GM18526 (cell line): ENCODE measurements around the gene SIK3.

Experiments used
- POLR2A ChIP-seq: IDR thresholded peaks from 3 replicates; pipeline ENCODE4 v1.6.1; 2011; ENCODE audit not compliant: insufficient read length; ENCODE audit errors: extremely low read depth

SIK3 gene

DNA sequence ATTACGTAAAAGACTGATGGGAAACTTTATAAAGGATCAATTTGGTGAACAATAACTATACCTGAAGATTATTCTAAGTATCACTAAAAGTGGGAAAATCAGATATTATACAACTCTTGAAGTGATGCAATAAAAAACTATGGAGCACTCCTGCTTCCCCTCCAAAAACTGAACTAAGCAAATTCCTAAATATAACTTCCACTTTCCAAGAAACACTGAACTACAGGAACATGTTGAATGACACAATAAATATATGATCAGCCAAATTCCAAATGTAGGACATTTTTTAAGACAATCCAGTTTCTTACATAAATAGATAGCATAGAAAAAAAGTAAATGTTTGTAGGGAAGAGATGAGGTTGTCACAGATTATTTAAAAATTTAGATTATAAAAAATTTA lies 158.7 kb downstream of the SIK3 start:
- TF ChIP-seq POLR2A: no peak

DNA sequence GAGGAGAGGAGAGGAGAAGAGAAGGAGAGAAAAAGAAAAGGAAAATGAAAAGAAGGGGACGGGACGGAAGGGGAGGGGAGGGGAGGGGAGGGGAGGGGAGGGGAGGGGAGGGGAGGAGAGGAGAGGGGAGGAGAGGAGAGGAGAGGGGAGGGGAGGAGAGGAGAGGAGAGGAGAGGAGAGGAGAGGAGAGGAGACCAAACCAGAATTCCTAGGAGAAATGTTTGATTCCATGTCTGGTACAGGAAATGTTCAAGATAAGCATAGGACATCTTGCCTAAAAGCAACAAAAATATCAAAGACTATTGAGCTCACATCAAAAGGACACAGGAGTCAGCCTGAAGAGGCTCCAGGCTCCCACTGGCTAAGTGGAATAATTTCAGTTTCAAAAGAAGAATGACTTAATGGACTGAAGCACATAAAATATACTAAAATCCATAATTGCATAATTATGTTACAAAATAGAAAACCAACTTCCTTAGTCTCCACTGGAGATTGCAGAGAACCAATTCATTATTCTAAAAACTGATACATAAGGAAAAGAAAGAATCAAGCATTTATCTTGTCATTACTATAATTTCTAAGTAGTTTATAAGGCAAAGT lies 159.7 kb downstream of the SIK3 start:
- no peak for TF ChIP-seq POLR2A

DNA sequence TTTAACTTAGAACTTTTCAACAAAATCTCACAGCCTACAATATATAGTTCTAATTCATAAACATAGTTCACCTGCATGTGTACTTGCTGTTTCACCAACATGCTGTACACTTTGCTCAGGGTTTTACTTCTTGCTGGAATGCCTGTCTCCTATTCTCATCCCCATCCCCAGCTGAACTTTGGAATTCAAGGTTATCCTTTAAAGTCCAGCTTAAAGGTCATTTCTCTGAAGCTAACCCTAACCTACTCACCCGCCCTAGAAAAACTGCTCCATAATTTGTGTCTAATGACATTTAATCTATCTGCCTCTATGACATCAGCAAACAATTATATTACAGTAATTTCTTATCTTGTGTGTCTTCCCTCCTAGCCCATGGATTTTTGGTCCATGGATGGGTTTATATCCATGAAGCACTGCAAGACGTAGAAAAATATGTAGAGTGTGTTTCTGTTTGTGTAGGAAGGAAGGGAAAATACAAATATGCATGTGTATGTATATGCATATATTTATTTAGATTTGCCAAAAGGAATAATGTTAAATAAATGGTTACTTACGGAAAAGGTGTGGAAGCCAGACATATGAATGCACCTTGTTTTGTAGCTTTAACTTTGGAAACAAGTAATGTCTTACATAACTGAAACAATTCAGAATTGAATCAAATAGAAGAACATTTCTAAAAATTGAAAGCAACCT lies 161.3 kb downstream of the SIK3 start:
- no peak for TF ChIP-seq POLR2A

DNA sequence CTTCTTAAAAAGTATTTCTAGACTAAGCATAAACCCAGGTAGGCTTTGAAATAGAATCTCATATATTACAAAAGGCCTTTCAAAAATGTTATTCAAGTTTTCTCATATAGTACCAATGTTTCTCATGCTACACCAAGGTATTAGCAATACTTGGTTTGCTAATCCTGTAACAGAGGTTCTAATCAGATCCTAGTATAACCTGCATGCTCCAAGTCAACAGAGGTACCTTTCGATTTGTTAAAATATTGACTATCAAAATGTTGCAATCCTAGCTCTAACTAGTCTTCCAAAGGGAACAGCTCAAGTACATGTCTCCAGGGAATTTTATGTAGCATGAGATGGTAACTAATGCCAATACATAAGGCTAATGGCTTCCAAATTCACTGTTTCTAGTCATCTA lies 162.7 kb downstream of the SIK3 start:
- TF ChIP-seq POLR2A: no peak

DNA sequence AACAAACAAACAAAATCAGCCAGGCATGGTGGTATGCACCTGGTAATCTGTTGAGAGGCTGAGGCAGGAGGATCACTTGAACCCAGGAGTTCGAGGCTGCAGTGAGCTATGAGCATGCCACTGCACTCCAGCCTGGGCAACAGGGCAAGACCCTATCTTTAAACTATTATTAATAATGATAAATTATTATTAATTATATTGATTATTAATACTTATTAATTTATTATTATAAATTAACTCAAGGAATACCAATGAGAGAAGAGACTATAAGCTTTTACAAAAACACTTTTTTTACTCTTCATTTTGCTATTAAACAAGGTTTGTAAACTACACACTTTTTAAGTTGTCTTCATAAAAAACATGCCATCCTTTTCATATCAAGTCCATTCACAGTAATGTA lies 163.1 kb downstream of the SIK3 start:
- TF ChIP-seq POLR2A: no peak

DNA sequence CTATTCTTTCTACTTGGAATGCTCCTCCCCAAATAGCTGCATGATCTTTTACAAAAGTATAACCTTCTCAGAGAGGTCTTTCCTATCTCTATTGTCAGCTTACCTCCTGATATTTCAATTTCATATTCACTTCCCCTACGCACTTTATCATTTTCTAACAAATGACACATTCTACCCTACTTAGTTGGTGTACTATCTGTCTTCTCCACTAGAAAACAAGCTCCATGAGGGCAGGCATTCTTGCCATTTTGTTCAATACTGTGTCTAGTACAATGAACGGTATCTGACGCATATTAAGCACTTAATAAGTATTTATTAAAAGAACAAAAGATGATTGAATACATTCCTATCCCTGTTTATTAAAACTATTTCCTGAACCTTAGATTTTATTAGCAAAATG lies 164.3 kb downstream of the SIK3 start:
- no peak for TF ChIP-seq POLR2A

DNA sequence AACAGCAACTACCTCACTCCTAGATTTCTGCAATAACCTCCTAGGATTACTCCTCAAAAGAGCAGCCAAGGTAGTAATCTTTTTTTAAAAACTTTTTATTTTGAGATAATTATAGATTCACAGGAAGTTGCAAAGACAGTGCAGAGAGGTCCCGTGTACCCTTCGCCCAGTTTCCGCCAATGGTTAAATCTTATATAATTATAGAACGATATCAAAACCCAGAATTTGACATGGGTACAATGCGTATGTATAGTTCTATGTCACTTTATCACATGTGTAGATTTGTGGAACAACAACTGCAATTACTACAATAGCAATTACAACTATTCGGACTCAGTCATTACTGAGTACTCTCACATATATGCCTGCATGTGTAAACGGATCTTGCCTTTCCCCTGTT lies 166.0 kb downstream of the SIK3 start:
- no peak for TF ChIP-seq POLR2A

DNA sequence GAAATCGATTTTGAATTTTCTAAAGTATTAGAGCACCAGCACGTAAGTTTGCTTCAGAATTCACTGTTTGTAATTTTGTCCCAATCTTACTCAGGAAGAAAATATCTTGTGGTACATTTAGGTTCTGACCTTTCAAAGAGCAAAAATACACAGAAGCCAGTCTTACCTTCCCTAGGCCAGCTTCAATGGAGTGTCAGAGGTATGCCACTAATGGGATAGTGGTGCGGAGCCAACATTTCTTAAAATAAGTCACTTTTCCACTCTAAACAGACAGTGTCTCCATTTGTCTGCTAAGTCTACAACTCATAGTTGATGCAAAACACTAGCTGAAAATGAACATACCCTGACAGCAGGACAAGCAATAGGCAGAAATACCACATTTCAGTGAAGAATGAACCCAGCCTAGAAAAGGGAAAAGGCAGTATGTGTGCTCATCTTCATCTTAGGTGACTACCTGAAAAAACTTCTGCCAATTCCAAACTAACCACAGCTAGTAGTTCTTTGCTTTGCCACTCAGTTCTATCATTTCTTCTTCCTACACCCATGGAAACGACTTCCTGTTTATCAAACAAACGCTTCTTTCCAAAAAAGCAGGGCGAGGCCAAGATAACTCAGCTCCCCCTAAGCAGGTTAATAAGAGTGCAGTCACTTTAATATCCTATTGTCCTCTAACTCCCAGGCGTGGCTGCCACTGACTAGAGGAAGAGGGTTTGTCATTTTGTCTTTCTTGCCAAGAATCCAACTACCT lies 166.8 kb downstream of the SIK3 start:
- no peak for TF ChIP-seq POLR2A

DNA sequence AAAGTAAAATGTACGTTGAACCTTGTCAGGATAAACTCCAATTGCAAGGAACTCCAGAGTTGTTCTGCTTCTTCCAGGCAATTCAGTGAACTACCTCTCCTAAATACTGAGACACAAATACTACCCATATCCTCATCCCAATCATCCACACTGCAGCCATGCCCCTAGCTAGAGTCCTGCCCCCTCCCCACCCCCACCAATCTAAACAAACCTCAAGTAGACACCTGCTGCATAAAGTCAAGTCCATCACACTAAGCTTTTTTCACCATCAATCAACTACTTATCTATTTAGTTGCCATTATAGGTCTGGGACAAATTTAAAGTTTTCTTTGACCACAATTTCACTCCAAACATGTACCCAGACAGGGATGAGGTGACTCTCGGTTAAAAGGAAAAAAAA lies 167.6 kb downstream of the SIK3 start:
- TF ChIP-seq POLR2A: no peak

DNA sequence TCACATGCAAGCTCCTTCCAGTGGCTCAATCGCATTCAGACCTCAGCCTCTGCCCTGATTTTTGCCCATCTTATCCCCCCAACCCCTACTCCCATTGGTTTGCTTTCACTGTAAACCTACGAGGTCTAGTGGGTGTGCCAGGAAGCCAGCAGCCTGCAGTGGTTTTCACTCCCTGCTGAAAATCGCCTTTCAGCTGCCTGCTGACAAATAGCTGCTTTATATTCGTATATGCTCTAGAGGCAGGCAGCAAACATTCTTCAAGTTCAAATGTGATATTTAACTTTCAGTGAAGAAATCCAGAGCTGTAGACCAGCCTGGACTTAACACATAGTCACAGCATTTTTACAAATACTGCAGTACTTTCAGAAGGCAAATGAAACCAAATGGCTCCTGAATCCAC lies 168.1 kb downstream of the SIK3 start:
- no peak for TF ChIP-seq POLR2A

DNA sequence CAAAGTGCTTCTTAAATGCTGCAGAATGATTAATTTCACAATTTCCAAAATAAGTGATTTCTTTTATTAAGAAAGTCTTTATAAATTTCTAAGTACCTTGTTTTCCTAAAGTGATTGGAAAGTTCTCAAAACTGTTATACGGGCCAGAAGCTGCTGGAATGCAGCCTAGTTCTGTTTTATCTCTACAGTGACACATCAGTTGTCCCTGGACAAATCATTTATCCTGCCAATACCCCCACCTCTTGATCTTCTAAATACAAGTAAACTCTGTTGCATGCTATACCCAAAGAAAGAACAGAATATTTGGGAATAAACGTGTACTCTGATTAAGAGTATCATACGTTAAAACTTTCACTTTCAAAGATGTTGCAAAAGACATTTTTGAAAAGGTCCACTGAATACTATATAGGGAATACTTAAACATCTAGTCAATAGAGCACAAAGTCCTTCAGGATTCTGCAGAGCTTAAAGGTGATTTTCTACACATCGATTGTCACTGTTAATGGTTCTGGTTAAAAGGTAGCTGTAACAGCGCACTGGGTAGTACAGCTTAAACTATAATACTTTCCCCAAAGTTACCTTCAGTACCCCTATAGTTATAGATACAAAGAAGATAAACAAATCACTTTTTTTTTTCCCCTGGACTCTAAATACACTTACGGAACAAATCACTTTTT lies 168.7 kb downstream of the SIK3 start:
- no peak for TF ChIP-seq POLR2A

DNA sequence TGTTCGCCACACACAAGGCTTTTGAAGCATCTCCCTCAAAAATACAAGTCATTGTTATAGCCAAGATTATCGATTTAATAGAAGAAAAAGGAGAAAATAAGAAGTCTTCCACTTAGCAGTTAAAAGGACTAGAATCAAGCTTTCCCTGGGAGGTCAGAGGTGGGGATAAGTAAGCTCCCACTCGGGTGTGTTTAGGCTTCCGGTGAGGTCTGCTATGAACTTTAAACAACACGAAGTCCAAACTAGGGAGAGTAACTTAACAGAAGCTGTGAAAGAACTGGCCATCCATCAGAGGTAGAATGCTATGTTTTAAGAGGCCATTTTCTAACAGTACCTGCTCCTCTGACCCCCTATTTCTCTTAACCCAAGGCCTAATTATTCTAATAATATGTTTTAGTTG lies 169.4 kb downstream of the SIK3 start:
- TF ChIP-seq POLR2A: no peak

DNA sequence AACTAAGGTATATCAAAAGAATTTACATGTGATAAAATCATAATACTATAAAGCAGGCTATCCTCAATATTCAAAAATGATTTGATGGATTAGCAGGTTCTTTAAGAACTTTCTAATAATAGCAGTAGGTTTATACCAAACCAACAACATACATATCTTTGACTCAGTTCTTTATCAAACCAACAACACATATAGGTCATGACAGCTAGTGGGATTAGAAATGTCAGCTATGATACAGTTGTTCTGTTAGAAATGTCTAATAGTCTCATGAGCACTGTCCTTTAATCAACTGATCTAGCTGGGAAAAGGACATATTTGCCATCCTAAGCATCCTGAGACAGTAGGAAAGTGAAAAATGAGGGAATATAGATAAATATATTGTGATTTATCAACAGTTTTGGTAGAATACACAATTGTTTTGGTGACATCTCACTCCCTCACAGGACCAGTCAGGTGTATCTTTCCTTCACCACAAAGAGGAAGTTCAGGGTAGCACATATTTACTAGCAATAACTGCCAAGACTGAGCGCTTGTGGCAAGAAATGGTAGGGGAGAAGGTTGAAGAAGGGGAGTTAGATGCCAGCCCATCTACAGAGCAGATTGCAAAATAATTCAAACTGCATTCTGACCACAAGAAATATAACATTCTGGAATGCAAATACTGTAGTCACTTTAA lies 170.0 kb downstream of the SIK3 start:
- TF ChIP-seq POLR2A: no peak

DNA sequence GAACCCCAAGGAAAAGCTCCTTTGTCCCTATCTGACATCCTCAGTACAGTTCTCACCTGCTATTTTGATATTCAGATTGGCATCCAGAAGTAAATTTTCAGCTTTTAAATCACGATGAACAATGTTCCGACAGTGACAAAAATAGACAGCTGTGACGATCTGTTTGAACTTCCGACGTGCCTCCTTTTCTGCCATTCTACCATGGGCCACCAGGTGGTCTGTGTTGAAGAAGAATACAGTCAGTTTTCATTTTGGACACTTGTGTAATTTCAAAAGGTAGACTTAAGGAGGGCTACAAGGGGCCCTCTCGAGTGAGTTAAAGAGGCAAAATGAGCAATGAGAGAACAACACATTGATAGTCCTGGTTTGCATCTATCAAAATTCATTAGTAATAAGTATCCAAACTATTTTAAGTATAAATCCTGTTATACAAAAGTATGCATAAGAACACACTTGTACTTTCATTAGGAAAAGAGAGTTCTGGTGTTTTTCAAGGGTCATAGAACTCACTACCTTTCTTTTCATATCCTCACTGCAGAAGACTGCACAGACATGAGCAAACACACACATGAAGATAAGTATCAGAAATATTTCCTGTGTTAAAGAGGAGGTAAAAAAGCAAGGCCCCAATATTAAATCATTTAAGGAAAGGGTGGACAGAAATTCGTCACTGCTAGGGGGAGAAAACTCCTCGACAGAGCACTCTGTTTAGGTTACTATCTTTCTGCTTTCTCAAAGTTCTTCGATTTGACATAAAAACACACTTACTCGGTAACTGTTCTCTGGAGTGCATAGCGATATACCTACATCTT lies 170.9 kb downstream of the SIK3 start:
- no peak for TF ChIP-seq POLR2A
